ENCODE measurements around the gene TEX26. TPM values are rescaled to one million over a fixed set of nuclear protein-coding genes. Genes with fewer than 3 reads are reported as not detected.

Gene TEX26
- total and polyA plus RNA-seq, 10 of the 15 experiments (the other 5 are each of a cell fraction or from before 2014, with no cell fraction given): not detected

DNA sequence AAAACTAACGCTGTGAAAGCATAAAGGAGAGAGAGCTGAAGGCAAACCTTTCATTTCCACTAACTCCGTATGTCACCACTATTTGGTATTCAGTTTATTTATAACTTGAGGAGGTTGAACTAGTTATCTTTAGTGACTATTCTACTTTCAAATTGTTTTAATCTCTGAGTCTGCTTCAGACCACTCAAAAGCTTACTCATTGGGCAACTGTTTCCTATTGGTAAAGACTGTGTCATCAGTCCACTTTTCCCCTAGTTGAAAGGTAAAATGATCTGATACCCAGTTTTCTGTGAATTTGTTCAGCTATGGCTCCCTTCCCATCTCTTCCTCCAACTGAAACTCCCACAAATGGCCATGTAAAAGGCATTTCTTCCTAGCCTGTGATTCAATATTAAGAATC lies 39.1 kb downstream of the TEX26 start:
- FAIRE-seq (no peak), DNase-seq (ENCODE audit: low read depth, low spot score) (no peak), ATAC-seq (no peak)
- TF ChIP-seq MYB (IDR thresholded peaks at IDR 0.05; ENCODE audit: borderline replicate concordance, low read depth, low read length) (no peak), PML (IDR thresholded peaks at IDR 0.05; ENCODE audit: low read length) (no peak), NBN (IDR thresholded peaks at IDR 0.05) (no peak), ZNF217 (IDR thresholded peaks at IDR 0.05) (no peak), CREM (IDR thresholded peaks at IDR 0.05; ENCODE audit: low read depth) (no peak), SMARCA5 (IDR thresholded peaks at IDR 0.05) (no peak), GATAD2B (conservative IDR thresholded peaks at IDR 0.05; ENCODE audit: low read depth) (no peak), CHD1 (IDR thresholded peaks at IDR 0.05; ENCODE audit: low read depth, low read length) (no peak), SPI1 (IDR thresholded peaks at IDR 0.05; ENCODE audit: borderline replicate concordance, insufficient read depth, low read depth, low read length) (no peak), RUNX3 (IDR thresholded peaks at IDR 0.05; ENCODE audit: low read length) (no peak), MXI1 (IDR thresholded peaks at IDR 0.05; ENCODE audit: low read depth, low read length) (no peak), JUND (IDR thresholded peaks at IDR 0.05; ENCODE audit: low read depth, low read length) (no peak)
- TF ChIP-seq, protein P1, sequence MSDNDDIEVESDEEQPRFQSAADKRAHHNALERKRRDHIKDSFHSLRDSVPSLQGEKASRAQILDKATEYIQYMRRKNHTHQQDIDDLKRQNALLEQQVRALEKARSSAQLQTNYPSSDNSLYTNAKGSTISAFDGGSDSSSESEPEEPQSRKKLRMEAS (IDR thresholded peaks at IDR 0.05; ENCODE audit: low read depth, low read length): no peak
- TF ChIP-seq, protein P2, sequence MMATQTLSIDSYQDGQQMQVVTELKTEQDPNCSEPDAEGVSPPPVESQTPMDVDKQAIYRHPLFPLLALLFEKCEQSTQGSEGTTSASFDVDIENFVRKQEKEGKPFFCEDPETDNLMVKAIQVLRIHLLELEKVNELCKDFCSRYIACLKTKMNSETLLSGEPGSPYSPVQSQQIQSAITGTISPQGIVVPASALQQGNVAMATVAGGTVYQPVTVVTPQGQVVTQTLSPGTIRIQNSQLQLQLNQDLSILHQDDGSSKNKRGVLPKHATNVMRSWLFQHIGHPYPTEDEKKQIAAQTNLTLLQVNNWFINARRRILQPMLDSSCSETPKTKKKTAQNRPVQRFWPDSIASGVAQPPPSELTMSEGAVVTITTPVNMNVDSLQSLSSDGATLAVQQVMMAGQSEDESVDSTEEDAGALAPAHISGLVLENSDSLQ (IDR thresholded peaks at IDR 0.05): no peak
- ChIA-PET POLR2A (no interaction called here), SMC1A (ENCODE audit: uncharacterized antibody, unreplicated experiment) (interaction anchor here (1.1 kb wide), 1 partner anchor 73 kb away, joined by 4 read pairs; no protein-coding TSS in a partner anchor), RAD21 (ENCODE audit: unreplicated experiment) (no interaction called here), CTCF (interaction anchor here (1.2 to 2.9 kb wide), 3 partner anchors 8 to 77 kb away, joined by 4 to 18 read pairs (median 17); no protein-coding TSS in a partner anchor)
- no peak overlapping the region for H3K4me2 ChIP-seq (ENCODE audit: control insufficient read depth, insufficient read depth)
- H2AFZ ChIP-seq (ENCODE audit: control insufficient read depth, low read depth, low read length): no peak overlapping the region
- H3K4me3 ChIP-seq: no peak overlapping the region
- no peaks in the 10 kb centered on the region for H4K20me1 ChIP-seq (ENCODE audit: control insufficient read depth, insufficient read depth)
- intact Hi-C loops (cut with micrococcal nuclease; ENCODE audit: unreplicated experiment) (no loop called here), in situ Hi-C loops (cut with MboI) (no loop called here)
- no peak overlapping the region for H3K27ac ChIP-seq (ENCODE audit: control insufficient read depth, insufficient read depth)
- H3K4me1 ChIP-seq (ENCODE audit: control insufficient read depth, insufficient read depth, low read length): no peaks in the 10 kb centered on the region
- no TSS peak for BruUV-seq (replicated peaks)
- no peaks in the 10 kb centered on the region for H3K79me2 ChIP-seq (ENCODE audit: control insufficient read depth, insufficient read depth, low read length)
- H3K36me3 ChIP-seq (ENCODE audit: control insufficient read depth in 2 of 2, insufficient read depth in 2 of 2, low read length in 1 of 2): no peaks in the 10 kb centered on the region
- H3K9ac ChIP-seq (ENCODE audit: control insufficient read depth, insufficient read depth, low read length): no peak overlapping the region
- 0% methylated on average over 2 of the region's 2 CpGs for WGBS (ENCODE audit: insufficient coverage, insufficient replicate concordance, low lambda C conversion rate, missing lambda C conversion rate)
- no peaks in the 10 kb centered on the region; a peak in 1 of 4 replicates for H3K27me3 ChIP-seq (replicated peaks in 1 of 2; ENCODE audit: control insufficient read depth in 2 of 2, insufficient read depth in 2 of 2, low read length in 1 of 2)
- H3K9me3 ChIP-seq (replicated peaks; ENCODE audit: control insufficient read depth, insufficient read depth, low read length): no peaks in the 10 kb centered on the region

All from GM12878 (cell line).